Nephron (organoid): ENCODE results near the gene PRR4.

ENCODE experiments used
- H3K27ac Mint-ChIP-seq, 3 experiments: 2 replicates each; pipeline ENCODE4 v1.8.0; 2020; ENCODE audit warnings: mixed read lengths in 3 of 3, mild to moderate bottlenecking in 2 of 3, moderate library complexity in 1 of 3
- H3K27me3 Mint-ChIP-seq: 2 replicates; pipeline ENCODE4 v1.8.0; 2021; ENCODE audit warnings: low read depth, mild to moderate bottlenecking, moderate library complexity, mixed read lengths
- H3K36me3 Mint-ChIP-seq: 2 replicates; pipeline ENCODE4 v1.8.0; 2020; ENCODE audit warnings: low read depth, mixed read lengths
- H3K4me1 Mint-ChIP-seq: 2 replicates; pipeline ENCODE4 v1.8.0; 2020; ENCODE audit warnings: mixed read lengths
- H3K4me3 Mint-ChIP-seq, 3 experiments: 2 replicates each; pipeline ENCODE4 v1.8.0; 2020; ENCODE audit warnings: mild to moderate bottlenecking in 3 of 3, mixed read lengths in 3 of 3, moderate library complexity in 2 of 3
- H3K9me3 Mint-ChIP-seq: 2 replicates; pipeline ENCODE4 v1.8.0; 2020; ENCODE audit warnings: mixed read lengths
- CTCF ChIP-seq, 3 experiments: fragments of 200-600 bp; sonication (generic); IDR thresholded peaks; one replicate each; pipeline ENCODE4 v1.5.0; 2021; ENCODE audit warnings: antibody characterized with exemption in 3 of 3; ENCODE audit not compliant: unreplicated experiment in 3 of 3

The PRR4 gene

GRCh38 chr12:10849425-10849878 is at the start of gene PRR4:
Gene PRR4, minus strand, starts transcription at chr12:10849475. Its CDS starts 38 bp downstream, at chr12:10849437.
- Mint-ChIP-seq H3K27ac (no peak within 1 kb of the TSS), H3K4me3 (no peak within 1 kb of the TSS), H3K4me1 (peaks cover 10% of the 10 kb centered on the region), H3K36me3 (peaks cover 47% of the 10 kb centered on the region), H3K9me3 (no peaks in the 10 kb centered on the region), H3K27me3 (no peaks in the 10 kb centered on the region)
- TF ChIP-seq CTCF (IDR thresholded peaks at IDR 0.05; ENCODE audit: unreplicated experiment in 3 of 3): no peak

GRCh38 chr12:10896854-10897253 is 47.6 kb upstream of the PRR4 start:
- Mint-ChIP-seq H3K9me3 (peaks cover 11% of the 10 kb centered on the region), H3K36me3 (peaks cover 24% of the 10 kb centered on the region), H3K4me1 (no peaks in the 10 kb centered on the region), H3K4me3 (no peak overlapping the region), H3K27ac (no peak overlapping the region), H3K27me3 (no peaks in the 10 kb centered on the region)
- no peak for TF ChIP-seq CTCF (IDR thresholded peaks at IDR 0.05; ENCODE audit: unreplicated experiment in 3 of 3)

GRCh38 chr12:10891937-10892336 is 42.7 kb upstream of the PRR4 start:
- no peak overlapping the region for H3K27ac Mint-ChIP-seq
- H3K4me1 Mint-ChIP-seq: no peaks in the 10 kb centered on the region
- H3K27me3 Mint-ChIP-seq: no peaks in the 10 kb centered on the region
- H3K4me3 Mint-ChIP-seq: no peak overlapping the region
- TF ChIP-seq CTCF (IDR thresholded peaks at IDR 0.05; ENCODE audit: unreplicated experiment in 3 of 3): no peak
- H3K9me3 Mint-ChIP-seq: no peaks in the 10 kb centered on the region
- H3K36me3 Mint-ChIP-seq: peaks cover 13% of the 10 kb centered on the region

GRCh38 chr12:10889226-10889625 is 40.0 kb upstream of the PRR4 start:
- TF ChIP-seq CTCF (IDR thresholded peaks at IDR 0.05; ENCODE audit: unreplicated experiment in 3 of 3): no peak
- Mint-ChIP-seq H3K9me3 (no peaks in the 10 kb centered on the region), H3K36me3 (peaks cover 13% of the 10 kb centered on the region), H3K4me1 (no peaks in the 10 kb centered on the region), H3K27me3 (no peaks in the 10 kb centered on the region), H3K27ac (no peak overlapping the region), H3K4me3 (no peak overlapping the region)

GRCh38 chr12:10884086-10884725 is 34.9 kb upstream of the PRR4 start, which contains the start of gene PRH1:
Gene PRH1, minus strand, starts transcription at chr12:10884255. Its CDS starts 38 bp downstream, at chr12:10884217.
- H3K9me3 Mint-ChIP-seq: no peaks in the 10 kb centered on the region
- no peak for TF ChIP-seq CTCF (IDR thresholded peaks at IDR 0.05; ENCODE audit: unreplicated experiment in 3 of 3)
- no peaks in the 10 kb centered on the region for H3K4me1 Mint-ChIP-seq
- H3K4me3 Mint-ChIP-seq: no peak within 1 kb of the TSS
- H3K27ac Mint-ChIP-seq: no peak within 1 kb of the TSS
- no peaks in the 10 kb centered on the region for H3K27me3 Mint-ChIP-seq
- H3K36me3 Mint-ChIP-seq: peaks cover 27% of the 10 kb centered on the region

- TF ChIP-seq CTCF (IDR thresholded peaks at IDR 0.05; ENCODE audit: unreplicated experiment in 3 of 3): no peak
- Mint-ChIP-seq H3K4me3 (no peak overlapping the region), H3K27me3 (no peaks in the 10 kb centered on the region), H3K27ac (peak overlapping the region in 1 of 3 experiments; percentile 37), H3K4me1 (no peaks in the 10 kb centered on the region), H3K36me3 (peaks cover 39% of the 10 kb centered on the region), H3K9me3 (peaks cover 5% of the 10 kb centered on the region)
Measured at GRCh38 chr12:10873378-10873777, 24.1 kb upstream of the PRR4 start.
